HG03432 (cell line): ENCODE measurements around the gene ANKRD11.
"Not testable (repeated sequence)": the region's sequence is repeated elsewhere in the genome, so short reads cannot be mapped to it uniquely, and the experiment has no call there.

Experiments used
- ATAC-seq: cut with Tn5 transposase; IDR thresholded peaks from one replicate; pipeline ENCODE4 v1.9.1; 2021; ENCODE audit warnings: mild to moderate bottlenecking, moderate library complexity; ENCODE audit not compliant: unreplicated experiment

The ANKRD11 gene

DNA sequence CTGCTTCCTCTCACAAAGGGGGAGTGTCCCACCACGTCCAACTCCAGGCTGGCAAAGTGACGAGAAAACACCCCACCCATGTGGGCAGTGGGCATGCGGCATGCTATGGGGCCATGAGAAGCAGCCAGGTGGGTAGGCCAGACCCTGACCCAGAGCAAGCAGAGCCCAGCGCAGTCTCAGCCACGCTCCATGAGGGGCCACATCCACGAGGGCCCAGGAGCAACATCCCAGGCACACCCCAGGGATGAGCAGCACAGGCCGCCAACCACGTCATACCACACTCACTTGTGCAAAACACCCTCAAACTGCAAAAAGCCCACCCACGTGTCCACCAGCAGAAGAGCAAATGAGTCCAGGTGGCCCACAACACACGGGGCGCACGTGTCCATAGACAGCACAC is 155.9 kb downstream of the ANKRD11 start:
- no peak for ATAC-seq

GRCh38 chr16:89334050-89334449 is 156.3 kb downstream of the ANKRD11 start:
- ATAC-seq: no peak

DNA sequence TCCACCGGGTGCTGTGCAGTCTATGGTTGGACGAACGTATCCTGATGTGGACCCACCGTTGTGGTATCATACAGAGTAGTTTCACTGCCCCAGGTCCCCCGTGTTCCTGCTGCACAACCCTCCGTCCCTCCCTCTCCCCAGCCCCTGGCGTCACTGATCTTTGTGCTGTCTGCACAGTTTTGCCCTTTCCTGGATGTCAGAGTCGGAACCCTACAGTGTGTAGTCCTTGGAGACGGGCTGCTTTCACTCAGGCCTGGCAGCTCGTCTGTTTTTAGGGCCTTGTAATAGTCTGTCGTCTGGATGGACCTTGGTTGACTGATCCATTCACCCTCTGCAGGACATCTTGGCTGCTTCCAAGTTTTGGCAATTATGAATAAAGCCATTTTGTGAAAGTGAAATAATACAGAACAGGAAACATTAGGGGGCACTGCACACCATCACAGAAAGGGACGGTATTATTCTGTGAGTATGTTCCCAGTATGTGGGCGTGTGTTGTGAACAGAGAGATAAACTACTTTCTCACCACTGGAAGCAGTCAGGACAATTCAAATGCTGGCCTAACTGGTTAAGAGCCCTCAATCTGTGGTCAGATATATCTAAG is 156.9 kb downstream of the ANKRD11 start:
- not testable (repeated sequence) for ATAC-seq

DNA sequence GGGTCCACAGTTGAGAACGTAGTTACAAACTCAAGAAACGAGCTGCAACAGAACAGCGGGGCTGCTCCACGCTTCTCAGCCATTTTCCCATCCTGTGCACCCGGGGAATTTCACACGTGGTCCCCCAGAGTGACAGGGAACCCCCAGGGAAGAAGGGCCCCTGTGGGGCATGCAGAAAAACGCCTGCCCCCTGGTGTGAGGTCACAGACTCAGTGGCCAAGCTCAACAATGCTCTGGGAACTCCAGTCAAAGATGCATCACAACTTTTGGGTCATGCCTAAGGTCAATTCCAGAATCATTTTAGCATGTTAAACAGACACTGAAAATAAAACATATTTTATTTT is 157.5 kb downstream of the ANKRD11 start:
- ATAC-seq: no peak

DNA sequence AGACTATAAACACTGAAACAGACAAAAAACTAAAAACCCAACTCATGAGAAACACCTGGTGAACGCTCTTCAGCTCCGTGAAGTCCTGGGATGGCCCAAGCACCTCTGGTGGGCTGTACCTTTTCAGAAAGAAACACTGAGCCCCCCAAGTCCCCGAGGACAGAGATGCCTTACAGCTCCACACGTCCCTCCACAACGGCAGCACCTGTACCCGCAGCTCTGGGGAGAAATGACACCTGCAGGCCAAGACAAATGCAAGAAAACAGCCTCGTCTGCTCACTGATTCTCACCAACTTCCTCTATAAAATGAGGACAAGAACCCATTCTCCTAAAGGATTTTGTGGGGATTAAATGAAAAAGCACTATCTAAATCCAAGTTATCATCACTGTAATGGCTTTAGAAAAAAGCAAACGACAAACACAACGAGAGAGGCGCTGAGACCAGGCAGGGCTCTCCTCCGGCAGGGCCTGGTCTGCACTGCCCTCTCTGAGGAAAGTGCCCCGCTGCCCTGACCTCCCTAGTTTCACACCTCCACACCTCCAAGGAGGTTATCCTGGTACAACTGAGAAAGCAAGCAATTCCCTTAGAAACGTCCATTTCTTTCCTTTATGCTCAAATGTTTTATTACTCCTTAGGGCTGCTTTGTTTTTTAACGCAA is 158.0 kb downstream of the ANKRD11 start:
- no peak for ATAC-seq

- no peak for ATAC-seq
Measured at GRCh38 chr16:89331371-89332109, 158.8 kb downstream of the ANKRD11 start.

DNA sequence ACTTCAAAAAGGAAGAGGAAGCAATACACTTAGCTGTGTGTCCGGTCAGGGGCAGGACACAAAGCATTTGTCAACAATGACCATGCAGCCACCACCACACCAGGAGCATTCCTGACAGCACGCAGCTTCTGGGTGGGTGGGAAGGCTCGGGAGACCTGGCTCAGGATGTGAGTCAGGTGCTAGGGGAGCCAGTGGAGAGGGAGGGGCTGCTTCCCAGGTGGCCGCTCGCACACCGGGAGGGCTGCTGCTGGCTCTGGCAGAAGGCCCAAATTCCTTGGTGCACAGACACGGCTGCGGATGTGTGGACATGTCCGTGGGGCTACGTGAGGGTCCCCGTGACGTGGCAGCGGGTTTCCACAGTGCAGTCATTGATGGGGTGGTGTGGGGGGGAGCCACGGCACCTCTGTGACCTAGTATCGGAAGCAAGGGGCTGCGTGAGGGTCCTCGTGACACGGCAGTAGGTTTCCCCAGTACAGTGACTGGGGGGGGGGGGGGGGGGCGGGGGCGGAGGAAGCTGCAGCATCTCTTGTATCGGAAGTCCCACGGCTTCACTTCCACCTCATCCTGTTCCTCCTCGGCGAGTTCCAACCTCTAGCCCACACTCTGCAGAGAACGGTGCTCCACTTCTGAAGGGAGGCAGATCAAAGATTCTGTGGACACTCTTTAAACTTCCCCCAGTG is 160.0 kb downstream of the ANKRD11 start:
- ATAC-seq: no peak

GRCh38 chr16:89329830-89330176 is 160.6 kb downstream of the ANKRD11 start:
- ATAC-seq: not testable (repeated sequence)

DNA sequence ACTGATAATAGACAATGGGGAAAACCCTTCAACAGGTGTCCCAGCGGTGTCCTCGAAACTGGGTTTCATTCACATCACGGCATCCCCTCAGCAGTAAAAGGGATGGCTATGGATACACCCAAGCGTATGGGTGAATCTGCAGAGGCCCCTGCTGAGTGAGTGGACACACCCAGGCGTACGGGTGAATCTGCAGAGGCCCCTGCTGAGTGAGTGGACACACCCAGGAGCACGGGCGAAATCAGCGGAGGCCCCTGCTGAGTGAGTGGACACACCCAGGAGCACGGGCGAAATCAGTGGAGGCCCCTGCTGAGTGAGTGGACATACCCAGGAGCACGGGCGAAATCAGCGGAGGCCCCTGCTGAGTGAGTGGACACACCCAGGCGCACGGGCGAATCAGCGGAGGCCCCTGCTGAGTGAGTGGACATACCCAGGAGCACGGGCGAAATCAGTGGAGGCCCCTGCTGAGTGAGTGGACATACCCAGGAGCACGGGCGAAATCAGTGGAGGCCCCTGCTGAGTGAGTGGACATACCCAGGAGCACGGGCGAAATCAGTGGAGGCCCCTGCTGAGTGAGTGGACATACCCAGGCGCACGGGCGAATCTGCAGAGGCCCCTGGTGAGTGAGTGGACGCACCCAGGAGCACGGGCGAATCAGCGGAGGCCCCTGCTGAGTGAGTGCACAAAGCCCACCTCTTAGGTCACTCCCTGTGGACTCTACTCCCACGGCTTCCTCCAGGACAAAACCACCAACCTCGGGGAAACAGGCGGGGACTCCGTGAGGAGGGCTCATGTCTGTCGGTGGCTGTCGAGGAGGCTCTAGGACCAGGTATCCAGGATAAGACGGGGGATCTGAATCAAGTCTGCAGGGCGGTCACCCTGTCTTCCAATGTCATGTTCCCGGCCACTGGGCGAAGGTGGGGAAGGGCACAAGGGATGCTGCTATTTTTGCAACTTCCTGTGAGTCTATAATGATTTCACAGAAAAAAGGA is 161.7 kb downstream of the ANKRD11 start:
- ATAC-seq: not testable (repeated sequence)

DNA sequence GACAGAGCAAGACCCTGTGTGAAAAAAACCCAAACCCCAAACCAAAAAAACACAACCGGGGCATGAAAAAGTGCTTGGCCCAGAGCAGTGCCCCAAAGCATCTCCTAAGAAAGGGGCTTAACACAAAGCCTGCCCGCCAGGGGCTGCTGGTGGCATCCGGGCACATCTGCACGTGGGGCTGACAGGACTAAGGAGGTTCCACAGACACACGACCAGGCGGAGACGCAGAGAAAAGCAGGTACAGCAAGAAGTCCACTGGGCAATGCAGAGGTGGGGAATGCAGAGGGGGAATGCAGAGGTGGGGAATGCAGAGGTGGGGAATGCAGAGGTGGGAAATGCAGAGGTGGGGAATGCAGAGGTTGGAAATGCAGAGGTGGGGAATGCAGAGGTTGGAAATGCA is 163.6 kb downstream of the ANKRD11 start:
- ATAC-seq: no peak

GRCh38 chr16:89325861-89326471 is 164.4 kb downstream of the ANKRD11 start:
- no peak for ATAC-seq

- peak; percentile 48 for ATAC-seq
Measured at GRCh38 chr16:89324056-89325010, 166.0 kb downstream of the ANKRD11 start.

DNA sequence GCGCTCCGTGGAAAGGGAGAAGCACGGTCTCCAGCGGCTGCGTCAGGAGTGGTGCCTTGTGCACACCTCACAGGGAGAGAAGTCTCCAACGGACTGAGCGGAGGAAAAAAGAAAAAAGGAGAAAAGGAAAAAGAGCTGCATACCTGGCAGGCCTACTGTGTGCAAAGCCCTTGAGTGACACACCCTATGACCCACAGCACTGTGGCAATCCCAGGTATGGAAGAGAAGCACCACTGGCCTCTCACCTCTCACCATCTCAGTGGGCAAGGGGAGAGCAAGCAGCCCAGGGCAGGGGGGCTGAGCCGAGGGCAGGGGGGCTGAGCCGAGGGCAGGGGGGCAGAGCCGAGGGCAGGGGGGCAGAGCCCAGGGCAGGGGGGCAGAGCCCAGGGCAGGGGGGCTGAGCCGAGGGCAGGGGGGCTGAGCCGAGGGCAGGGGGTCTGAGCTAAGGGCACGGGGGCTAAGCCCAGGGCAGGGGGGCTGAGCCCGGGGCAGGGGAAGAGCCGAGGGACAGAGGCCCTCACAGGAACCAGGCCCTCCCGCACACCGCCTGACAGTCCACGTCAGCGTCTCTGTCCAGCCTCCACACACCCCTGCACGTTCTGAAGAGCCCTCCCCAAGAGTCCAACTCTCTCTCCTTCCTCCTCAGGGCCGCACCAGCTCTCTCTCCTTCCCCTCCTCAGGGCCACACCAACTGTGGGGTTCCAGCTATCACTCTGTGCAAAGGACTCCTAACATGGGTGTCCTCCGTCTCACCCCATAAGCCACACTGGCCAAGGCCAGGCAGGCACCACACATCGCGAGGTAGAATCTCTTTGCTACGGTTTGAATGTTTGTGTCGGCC is 167.0 kb downstream of the ANKRD11 start:
- ATAC-seq: no peak

DNA sequence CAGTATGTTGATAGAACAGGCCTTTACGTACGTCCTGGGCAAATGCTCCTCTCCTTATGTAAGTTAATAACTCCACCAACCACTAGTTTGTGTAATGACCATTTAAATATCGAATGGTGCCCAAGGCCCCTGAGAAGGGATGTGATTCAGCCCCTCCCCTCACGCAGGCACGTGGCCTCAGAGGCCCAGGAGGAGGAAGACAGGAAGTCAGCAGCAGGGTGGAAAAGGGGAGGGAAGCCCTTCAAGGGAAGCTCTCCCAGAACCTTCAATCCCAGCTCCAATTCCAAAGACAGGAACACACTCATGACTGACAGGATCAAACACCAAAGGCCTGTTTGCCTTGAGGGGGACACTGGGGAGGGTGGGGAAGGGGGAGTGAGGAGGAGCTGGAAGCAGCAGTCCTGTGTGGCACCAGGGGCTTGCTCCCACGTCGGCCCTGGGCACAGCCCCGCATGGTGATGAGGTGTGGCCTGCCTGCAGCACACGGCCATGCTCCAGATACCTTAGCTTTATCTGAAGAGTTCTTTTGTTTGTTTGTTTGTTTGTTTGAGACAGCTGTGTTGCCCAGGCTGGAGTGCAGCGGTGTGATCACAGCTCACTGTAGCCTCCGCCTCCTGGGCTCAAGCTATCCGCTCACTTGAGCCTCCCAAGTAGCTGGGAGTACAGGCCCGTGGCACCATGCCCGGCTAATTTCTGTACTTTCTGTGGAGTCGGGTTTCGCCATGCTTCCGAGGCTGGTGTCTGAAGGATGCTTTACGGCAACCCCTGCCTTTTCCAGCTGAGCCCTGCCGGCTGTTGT is 167.8 kb downstream of the ANKRD11 start:
- ATAC-seq: no peak

GRCh38 chr16:89320782-89321501 is 169.4 kb downstream of the ANKRD11 start:
- no peak for ATAC-seq

- ATAC-seq: peak; percentile 44
Measured at GRCh38 chr16:89319886-89320781, 170.2 kb downstream of the ANKRD11 start.
